ENCODE results near the gene KDSR. TPM values are rescaled to one million over a fixed set of nuclear protein-coding genes. Genes with fewer than 3 reads are reported as not detected.

KDSR gene
- total RNA-seq, 1 experiment from 2014 or later, result 29.8 TPM

DNA sequence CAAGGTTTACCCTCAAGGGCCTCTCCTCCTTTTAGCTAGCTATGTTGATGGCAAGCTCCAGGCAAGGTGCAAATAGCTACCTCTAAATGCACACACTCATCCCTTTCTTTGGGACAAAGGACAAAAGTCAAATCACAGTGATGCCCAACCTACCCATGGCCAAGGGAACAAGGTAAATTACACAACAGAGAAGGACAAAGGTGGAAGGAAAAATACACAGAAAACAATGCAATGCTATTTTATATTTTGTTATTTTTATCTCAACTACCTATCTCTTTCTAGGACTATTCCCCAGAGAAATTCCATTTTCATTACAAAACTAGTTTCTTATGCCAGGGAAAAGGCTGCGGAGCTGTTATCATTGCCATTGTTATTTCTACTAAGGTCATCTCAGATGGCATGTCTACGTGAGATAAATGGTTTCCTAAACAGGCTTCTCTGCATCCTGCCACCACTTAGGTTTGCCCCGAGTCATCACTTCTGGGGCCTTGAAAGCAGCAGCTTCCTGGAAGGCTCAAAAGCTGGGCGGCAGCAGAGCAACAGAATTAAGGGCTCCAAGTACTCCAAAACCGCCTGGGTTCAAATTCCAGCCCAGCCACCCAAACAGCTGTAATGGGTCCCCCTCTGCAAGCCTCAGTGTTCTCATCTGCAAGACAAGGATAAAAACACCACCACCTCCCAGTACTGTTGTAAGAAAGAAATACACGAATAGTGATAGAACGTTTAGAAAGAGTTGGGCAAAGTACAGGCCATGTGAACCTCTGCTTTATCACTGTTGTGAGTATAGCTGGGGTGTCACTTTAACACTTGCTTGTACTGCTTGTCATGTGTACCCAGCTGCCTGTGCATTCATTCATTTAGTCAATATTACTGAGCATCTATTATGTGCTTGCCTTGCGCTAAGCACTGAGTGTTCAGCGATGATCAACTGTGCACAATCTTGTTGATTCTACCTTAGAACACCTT lies 68.3 kb downstream of the KDSR start:
- H3K4me1 ChIP-seq (ENCODE audit: control insufficient read depth, insufficient read depth, low read length), result no peaks in the 10 kb centered on the region
- H3K27ac ChIP-seq (ENCODE audit: low read length), result no peak overlapping the region
- DNase-seq (ENCODE audit: low read depth, low spot score), result no peak
- intact Hi-C loops (cut with micrococcal nuclease; ENCODE audit: unreplicated experiment) (no loop called here), in situ Hi-C loops (cut with HindIII; ENCODE audit: low pct_unique_long_range_greater_than_20kb, low sequenced_read_pairs) (no loop called here)
- ChIA-PET CTCF (no interaction called here), POLR2A (no interaction called here)
- H3K36me3 ChIP-seq (ENCODE audit: control insufficient read depth, insufficient read depth, low read length), result no peaks in the 10 kb centered on the region
- H3K4me3 ChIP-seq (ENCODE audit: low read depth in 2 of 2, low read length in 2 of 2), result no peak overlapping the region
- no peaks in the 10 kb centered on the region for H3K9me3 ChIP-seq (ENCODE audit: control insufficient read depth, insufficient read depth, low read depth, low read length)
- BruUV-seq (replicated peaks), result no TSS peak
- no peak for TF ChIP-seq TCF7L2 (IDR thresholded peaks at IDR 0.05; ENCODE audit: low read depth, low read length)
- TF ChIP-seq, protein P1, sequence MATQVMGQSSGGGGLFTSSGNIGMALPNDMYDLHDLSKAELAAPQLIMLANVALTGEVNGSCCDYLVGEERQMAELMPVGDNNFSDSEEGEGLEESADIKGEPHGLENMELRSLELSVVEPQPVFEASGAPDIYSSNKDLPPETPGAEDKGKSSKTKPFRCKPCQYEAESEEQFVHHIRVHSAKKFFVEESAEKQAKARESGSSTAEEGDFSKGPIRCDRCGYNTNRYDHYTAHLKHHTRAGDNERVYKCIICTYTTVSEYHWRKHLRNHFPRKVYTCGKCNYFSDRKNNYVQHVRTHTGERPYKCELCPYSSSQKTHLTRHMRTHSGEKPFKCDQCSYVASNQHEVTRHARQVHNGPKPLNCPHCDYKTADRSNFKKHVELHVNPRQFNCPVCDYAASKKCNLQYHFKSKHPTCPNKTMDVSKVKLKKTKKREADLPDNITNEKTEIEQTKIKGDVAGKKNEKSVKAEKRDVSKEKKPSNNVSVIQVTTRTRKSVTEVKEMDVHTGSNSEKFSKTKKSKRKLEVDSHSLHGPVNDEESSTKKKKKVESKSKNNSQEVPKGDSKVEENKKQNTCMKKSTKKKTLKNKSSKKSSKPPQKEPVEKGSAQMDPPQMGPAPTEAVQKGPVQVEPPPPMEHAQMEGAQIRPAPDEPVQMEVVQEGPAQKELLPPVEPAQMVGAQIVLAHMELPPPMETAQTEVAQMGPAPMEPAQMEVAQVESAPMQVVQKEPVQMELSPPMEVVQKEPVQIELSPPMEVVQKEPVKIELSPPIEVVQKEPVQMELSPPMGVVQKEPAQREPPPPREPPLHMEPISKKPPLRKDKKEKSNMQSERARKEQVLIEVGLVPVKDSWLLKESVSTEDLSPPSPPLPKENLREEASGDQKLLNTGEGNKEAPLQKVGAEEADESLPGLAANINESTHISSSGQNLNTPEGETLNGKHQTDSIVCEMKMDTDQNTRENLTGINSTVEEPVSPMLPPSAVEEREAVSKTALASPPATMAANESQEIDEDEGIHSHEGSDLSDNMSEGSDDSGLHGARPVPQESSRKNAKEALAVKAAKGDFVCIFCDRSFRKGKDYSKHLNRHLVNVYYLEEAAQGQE (IDR thresholded peaks at IDR 0.05; ENCODE audit: insufficient read depth in 1 of 2, low read depth in 2 of 2, low read length in 1 of 2), result no peak
- no peak for TF ChIP-seq SIN3A (IDR thresholded peaks at IDR 0.05; ENCODE audit: borderline replicate concordance, insufficient read depth, low read depth, low read length)
- TF ChIP-seq POLR2AphosphoS5 (IDR thresholded peaks at IDR 0.05; ENCODE audit: low read depth, low read length), result no peak
- TF ChIP-seq, protein P2, sequence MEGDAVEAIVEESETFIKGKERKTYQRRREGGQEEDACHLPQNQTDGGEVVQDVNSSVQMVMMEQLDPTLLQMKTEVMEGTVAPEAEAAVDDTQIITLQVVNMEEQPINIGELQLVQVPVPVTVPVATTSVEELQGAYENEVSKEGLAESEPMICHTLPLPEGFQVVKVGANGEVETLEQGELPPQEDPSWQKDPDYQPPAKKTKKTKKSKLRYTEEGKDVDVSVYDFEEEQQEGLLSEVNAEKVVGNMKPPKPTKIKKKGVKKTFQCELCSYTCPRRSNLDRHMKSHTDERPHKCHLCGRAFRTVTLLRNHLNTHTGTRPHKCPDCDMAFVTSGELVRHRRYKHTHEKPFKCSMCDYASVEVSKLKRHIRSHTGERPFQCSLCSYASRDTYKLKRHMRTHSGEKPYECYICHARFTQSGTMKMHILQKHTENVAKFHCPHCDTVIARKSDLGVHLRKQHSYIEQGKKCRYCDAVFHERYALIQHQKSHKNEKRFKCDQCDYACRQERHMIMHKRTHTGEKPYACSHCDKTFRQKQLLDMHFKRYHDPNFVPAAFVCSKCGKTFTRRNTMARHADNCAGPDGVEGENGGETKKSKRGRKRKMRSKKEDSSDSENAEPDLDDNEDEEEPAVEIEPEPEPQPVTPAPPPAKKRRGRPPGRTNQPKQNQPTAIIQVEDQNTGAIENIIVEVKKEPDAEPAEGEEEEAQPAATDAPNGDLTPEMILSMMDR (IDR thresholded peaks at IDR 0.05), result no peak
- ATAC-seq, result no peak
- H3K27me3 ChIP-seq (ENCODE audit: control insufficient read depth, insufficient read depth, low read length), result no peaks in the 10 kb centered on the region

DNA sequence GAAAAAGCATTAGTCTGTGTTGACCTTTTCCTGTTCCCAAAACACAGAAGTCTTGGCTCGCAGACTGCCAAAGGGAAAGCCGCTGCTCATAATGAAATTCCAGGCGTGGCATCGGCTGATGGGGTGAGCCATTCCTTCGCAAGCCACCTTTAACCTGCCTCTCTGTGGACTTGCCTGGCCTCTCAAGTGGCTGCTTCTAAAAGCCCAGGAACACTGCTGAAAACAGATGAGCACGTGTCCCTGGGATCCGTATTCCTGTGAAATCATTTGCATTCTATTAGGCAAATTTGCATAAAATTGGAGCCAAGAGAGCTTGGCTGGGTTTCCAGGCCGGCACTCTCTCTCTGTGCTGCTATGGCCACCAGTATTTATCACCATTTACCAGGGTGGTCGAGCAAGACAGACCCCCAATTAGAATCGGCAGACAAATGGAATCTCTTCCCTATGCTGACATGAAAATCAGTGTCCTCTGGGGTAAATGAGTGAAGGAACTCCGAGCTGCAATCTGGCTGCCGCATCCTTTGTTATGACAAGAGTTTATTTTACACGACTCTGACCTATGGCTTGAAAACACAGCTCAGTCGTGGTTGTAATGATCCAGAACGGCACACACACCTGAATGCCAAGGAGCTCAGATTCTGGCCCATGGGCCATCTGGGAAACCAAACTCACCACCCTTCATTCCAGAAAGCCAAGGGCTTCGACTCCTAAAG lies 69.2 kb downstream of the KDSR start:
- BruUV-seq (replicated peaks), result no TSS peak
- TF ChIP-seq SIN3A (IDR thresholded peaks at IDR 0.05; ENCODE audit: borderline replicate concordance, insufficient read depth, low read depth, low read length) (no peak), TCF7L2 (IDR thresholded peaks at IDR 0.05; ENCODE audit: low read depth, low read length) (no peak), POLR2AphosphoS5 (IDR thresholded peaks at IDR 0.05; ENCODE audit: low read depth, low read length) (no peak)
- TF ChIP-seq, protein P2 (IDR thresholded peaks at IDR 0.05), result no peak
- TF ChIP-seq, protein P1 (IDR thresholded peaks at IDR 0.05; ENCODE audit: insufficient read depth in 1 of 2, low read depth in 2 of 2, low read length in 1 of 2), result no peak
- CTCF ChIA-PET, result no interaction called here

More for the DNA sequence above, 69.2 kb downstream of the KDSR start:
- ATAC-seq (no peak), DNase-seq (ENCODE audit: low read depth, low spot score) (no peak)
- no peaks in the 10 kb centered on the region for H3K9me3 ChIP-seq (ENCODE audit: control insufficient read depth, insufficient read depth, low read depth, low read length)
- H3K27me3 ChIP-seq (ENCODE audit: control insufficient read depth, insufficient read depth, low read length), result no peaks in the 10 kb centered on the region
- POLR2A ChIA-PET, result no interaction called here
- H3K27ac ChIP-seq (ENCODE audit: low read length), result no peak overlapping the region
- no peaks in the 10 kb centered on the region for H3K4me1 ChIP-seq (ENCODE audit: control insufficient read depth, insufficient read depth, low read length)
- H3K4me3 ChIP-seq (ENCODE audit: low read depth in 2 of 2, low read length in 2 of 2), result no peak overlapping the region
- in situ Hi-C loops (cut with HindIII; ENCODE audit: low pct_unique_long_range_greater_than_20kb, low sequenced_read_pairs), result no loop called here
- intact Hi-C loops (cut with micrococcal nuclease; ENCODE audit: unreplicated experiment), result no loop called here
- H3K36me3 ChIP-seq (ENCODE audit: control insufficient read depth, insufficient read depth, low read length), result no peaks in the 10 kb centered on the region
